Measurements from ENCODE around the gene BMP4. TPM values are rescaled to one million over a fixed set of nuclear protein-coding genes. Genes with fewer than 3 reads are reported as not detected.

BMP4 gene
- total and polyA plus RNA-seq, 10 of the 15 experiments (the other 5 are each of a cell fraction or from before 2014, with no cell fraction given), result 0.11 to 1.8 (median 0.60) TPM; not detected in 1

GRCh38 chr14:53946404-53947093 lies 10.1 kb downstream of the BMP4 start:
- no peak for FAIRE-seq
- Histone ChIP-seq H3K4me3 (no peak overlapping the region), H3K9ac (ENCODE audit: control insufficient read depth, insufficient read depth, low read length) (no peak overlapping the region; the same call in 1 of the 2 replicates), H3K27ac (ENCODE audit: control insufficient read depth, insufficient read depth) (no peak overlapping the region; the same call in 1 of the 2 replicates), H3K27me3 (replicated peaks in 1 of 2; ENCODE audit: control insufficient read depth in 2 of 2, insufficient read depth in 2 of 2, low read length in 1 of 2) (peaks cover 0 to 3% of the 10 kb centered on the region in 2 experiments; a peak in 1 of 4 replicates), H3K79me2 (ENCODE audit: control insufficient read depth, insufficient read depth, low read length) (no peaks in the 10 kb centered on the region; the same call in 1 of the 2 replicates), H3K4me2 (ENCODE audit: control insufficient read depth, insufficient read depth) (no peak overlapping the region), H3K4me1 (ENCODE audit: control insufficient read depth, insufficient read depth, low read length) (no peaks in the 10 kb centered on the region), H3K36me3 (ENCODE audit: control insufficient read depth in 2 of 2, insufficient read depth in 2 of 2, low read length in 1 of 2) (no peaks in the 10 kb centered on the region), H3K9me3 (replicated peaks; ENCODE audit: control insufficient read depth, insufficient read depth, low read length) (no peaks in the 10 kb centered on the region), H2AFZ (ENCODE audit: control insufficient read depth, low read depth, low read length) (no peak overlapping the region), H4K20me1 (ENCODE audit: control insufficient read depth, insufficient read depth) (no peaks in the 10 kb centered on the region)
- RAD21 ChIA-PET (ENCODE audit: unreplicated experiment), result no interaction called here
- CTCF ChIA-PET, result no interaction called here
- no peak for DNase-seq (ENCODE audit: low read depth, low spot score)
- POLR2A ChIA-PET, result interaction anchor here (0.6 kb wide), 1 partner anchor 89 kb away, joined by 4 read pairs; no protein-coding TSS in a partner anchor
- BruUV-seq (replicated peaks), result no TSS peak
- in situ Hi-C loops (cut with MboI) (no loop called here), intact Hi-C loops (cut with micrococcal nuclease; ENCODE audit: unreplicated experiment) (no loop called here)
- no peak for ATAC-seq
- TF ChIP-seq REST (IDR thresholded peaks at IDR 0.05; ENCODE audit: low read depth, low read length) (no peak), PRDM15 (CRISPR knock-in tag; IDR thresholded peaks at IDR 0.05) (no peak), RAD21 (IDR thresholded peaks at IDR 0.05; ENCODE audit: insufficient read depth, low read depth, low read length) (0 out of 2 replicates have a peak, but pooled peaks have one; percentile 13), TCF3 (IDR thresholded peaks at IDR 0.05; ENCODE audit: borderline replicate concordance, insufficient read depth, low read depth, low read length) (no peak), SUZ12 (IDR thresholded peaks at IDR 0.05; ENCODE audit: unreplicated experiment) (peak; percentile 66), ZNF622 (IDR thresholded peaks at IDR 0.05) (no peak)
- SMC1A ChIA-PET (ENCODE audit: uncharacterized antibody, unreplicated experiment), result no interaction called here
- 68% methylated on average over 35 of the region's 63 CpGs for WGBS (ENCODE audit: insufficient coverage, insufficient replicate concordance, low lambda C conversion rate, missing lambda C conversion rate)

All from GM12878 (cell line).